Mesendoderm (in vitro differentiated cells): Measurements from ENCODE around the gene SLC2A2.

Experiments
- DNase-seq: peaks from one replicate; pipeline ENCODE4 v3.0.0; 2013
- H2AK5ac ChIP-seq: 2 replicates; pipeline ENCODE4 v1.6.1; 2013; ENCODE audit warnings: low read length, inconsistent platforms
- H2BK120ac ChIP-seq: 2 replicates; pipeline ENCODE4 v1.6.1; 2013; ENCODE audit warnings: low read depth, mild to moderate bottlenecking, low read length, moderate library complexity, mixed read lengths
- H2BK15ac ChIP-seq: replicated peaks from 2 replicates; pipeline ENCODE4 v1.6.1; 2013; ENCODE audit warnings: low read depth, mild to moderate bottlenecking, moderate library complexity
- H2BK5ac ChIP-seq: 2 replicates; pipeline ENCODE4 v1.6.1; 2013; ENCODE audit warnings: low read length, inconsistent platforms
- H3K18ac ChIP-seq: 2 replicates; pipeline ENCODE4 v1.6.1; 2013; ENCODE audit warnings: mild to moderate bottlenecking, low read length, mixed read lengths
- H3K23ac ChIP-seq: one replicate; pipeline ENCODE4 v1.6.1; 2013; ENCODE audit warnings: low read length
- H3K27ac ChIP-seq: 2 replicates; pipeline ENCODE4 v1.5.1; 2013; ENCODE audit warnings: low read depth, mild to moderate bottlenecking, inconsistent platforms, low read length, moderate library complexity
- H3K27me3 ChIP-seq: 2 replicates; pipeline ENCODE4 v1.6.1; 2013; ENCODE audit warnings: low read length, control low read depth, mild to moderate bottlenecking, inconsistent platforms; ENCODE audit not compliant: insufficient read depth, poor library complexity
- H3K36me3 ChIP-seq: 2 replicates; pipeline ENCODE4 v1.6.1; 2013; ENCODE audit warnings: low read length, inconsistent platforms; ENCODE audit not compliant: control insufficient read depth, insufficient read depth
- H3K4ac ChIP-seq: one replicate; pipeline ENCODE4 v1.6.1; 2013; ENCODE audit warnings: low read depth, mild to moderate bottlenecking, low read length, moderate library complexity
- H3K4me1 ChIP-seq: 2 replicates; pipeline ENCODE4 v1.6.1; 2013; ENCODE audit warnings: low read depth, low read length, inconsistent platforms; ENCODE audit not compliant: control insufficient read depth
- H3K4me2 ChIP-seq: 2 replicates; pipeline ENCODE4 v1.6.1; 2013; ENCODE audit warnings: low read length
- H3K4me3 ChIP-seq: 2 replicates; pipeline ENCODE4 v1.5.1; 2013; ENCODE audit warnings: mild to moderate bottlenecking, low read length
- H3K56ac ChIP-seq: one replicate; pipeline ENCODE4 v1.6.1; 2013; ENCODE audit warnings: low read length
- H3K79me1 ChIP-seq: 2 replicates; pipeline ENCODE4 v1.6.1; 2013; ENCODE audit warnings: low read length, inconsistent platforms
- H3K79me2 ChIP-seq: 2 replicates; pipeline ENCODE4 v1.6.1; 2013; ENCODE audit warnings: mild to moderate bottlenecking, low read length; ENCODE audit not compliant: control insufficient read depth, insufficient read depth
- H3K9ac ChIP-seq: 2 replicates; pipeline ENCODE4 v1.6.1; 2013; ENCODE audit warnings: low read length, inconsistent platforms
- H4K5ac ChIP-seq: one replicate; pipeline ENCODE4 v1.6.1; 2013; ENCODE audit warnings: low read length
- H4K8ac ChIP-seq: one replicate; pipeline ENCODE4 v1.6.1; 2013; ENCODE audit warnings: low read depth, mild to moderate bottlenecking, control low read depth, low read length, moderate library complexity
- WGBS: extraction: QIAGEN DNeasy Blood & Tissue Kit; methylation state at CpG from one replicate; pipeline ENCODE4 v1.1.7; 2013; ENCODE audit warnings: low lambda C conversion rate, missing lambda C conversion rate; ENCODE audit not compliant: insufficient coverage; ENCODE audit errors: extremely low coverage; 5-methylcytosine and 5-hydroxymethylcytosine counted together

Gene SLC2A2

GRCh38 chr3:171044835-171045793 lies 18.6 kb upstream of the SLC2A2 start:
- H3K27ac ChIP-seq: no peak overlapping the region

GRCh38 chr3:171044384-171044783 lies 17.9 kb upstream of the SLC2A2 start:
- Histone ChIP-seq H3K9ac (no peak overlapping the region), H3K4me1 (no peaks in the 10 kb centered on the region), H3K4ac (no peak overlapping the region), H2AK5ac (no peak overlapping the region), H3K18ac (no peak overlapping the region), H3K4me3 (no peak overlapping the region), H2BK15ac (no peak overlapping the region), H3K27ac (no peak overlapping the region), H4K5ac (no peak overlapping the region), H3K27me3 (no peaks in the 10 kb centered on the region), H3K23ac (no peak overlapping the region), H3K79me1 (no peaks in the 10 kb centered on the region), H3K4me2 (no peak overlapping the region), H3K56ac (no peak overlapping the region), H2BK120ac (no peak overlapping the region), H4K8ac (no peak overlapping the region), H3K79me2 (no peaks in the 10 kb centered on the region), H2BK5ac (no peak overlapping the region), H3K36me3 (no peaks in the 10 kb centered on the region)
- WGBS: no CpG with 5 or more reads among the region's 1 CpG
- no peak for DNase-seq

More at GRCh38 chr3:171044835-171045793, 18.6 kb upstream of the SLC2A2 start:
- no peak overlapping the region for H3K56ac ChIP-seq
- H2BK5ac ChIP-seq: no peak overlapping the region
- no peak overlapping the region for H4K5ac ChIP-seq
- H3K4me2 ChIP-seq: no peak overlapping the region
- H3K18ac ChIP-seq: no peak overlapping the region
- no peaks in the 10 kb centered on the region for H3K4me1 ChIP-seq
- no peak overlapping the region for H3K23ac ChIP-seq
- H2AK5ac ChIP-seq: no peak overlapping the region
- no peak for DNase-seq
- H3K27me3 ChIP-seq: no peaks in the 10 kb centered on the region
- H3K9ac ChIP-seq: no peak overlapping the region
- no peaks in the 10 kb centered on the region for H3K36me3 ChIP-seq
- WGBS: no CpG with 5 or more reads among the region's 14 CpGs
- no peak overlapping the region for H2BK120ac ChIP-seq
- H3K79me2 ChIP-seq: no peaks in the 10 kb centered on the region
- H3K4me3 ChIP-seq: no peak overlapping the region
- no peaks in the 10 kb centered on the region for H3K79me1 ChIP-seq
- no peak overlapping the region for H3K4ac ChIP-seq
- no peak overlapping the region for H4K8ac ChIP-seq
- no peak overlapping the region for H2BK15ac ChIP-seq

- Histone ChIP-seq H3K4me2 (no peak overlapping the region), H4K5ac (no peak overlapping the region), H2BK120ac (no peak overlapping the region), H4K8ac (no peak overlapping the region), H2AK5ac (no peak overlapping the region), H3K9ac (no peak overlapping the region), H3K27ac (no peak overlapping the region), H3K18ac (no peak overlapping the region), H3K4ac (no peak overlapping the region), H2BK5ac (no peak overlapping the region), H3K79me1 (no peaks in the 10 kb centered on the region), H3K56ac (no peak overlapping the region), H3K23ac (no peak overlapping the region), H3K27me3 (no peaks in the 10 kb centered on the region), H3K79me2 (no peaks in the 10 kb centered on the region), H3K4me3 (no peak overlapping the region), H3K4me1 (no peaks in the 10 kb centered on the region), H3K36me3 (no peaks in the 10 kb centered on the region), H2BK15ac (no peak overlapping the region)
- no peak for DNase-seq
- WGBS: no CpG with 5 or more reads among the region's 1 CpG
Measured at GRCh38 chr3:171039674-171040073, 13.2 kb upstream of the SLC2A2 start.

- Histone ChIP-seq H4K8ac (no peak overlapping the region), H3K9ac (no peak overlapping the region), H3K4me1 (no peaks in the 10 kb centered on the region), H3K18ac (no peak overlapping the region), H3K4ac (no peak overlapping the region), H2AK5ac (no peak overlapping the region), H3K4me3 (no peak overlapping the region), H2BK15ac (no peak overlapping the region), H2BK120ac (no peak overlapping the region), H3K27ac (no peak overlapping the region), H3K56ac (no peak overlapping the region), H3K79me2 (no peaks in the 10 kb centered on the region), H3K27me3 (no peaks in the 10 kb centered on the region), H3K23ac (no peak overlapping the region), H3K79me1 (no peaks in the 10 kb centered on the region), H3K36me3 (no peaks in the 10 kb centered on the region), H2BK5ac (no peak overlapping the region), H3K4me2 (no peak overlapping the region), H4K5ac (no peak overlapping the region)
- no peak for DNase-seq
- no CpG with 5 or more reads among the region's 1 CpG for WGBS
Measured at GRCh38 chr3:171038342-171038741, 11.8 kb upstream of the SLC2A2 start.

GRCh38 chr3:171028779-171029232 lies 2.3 kb upstream of the SLC2A2 start:
- Histone ChIP-seq H3K79me1 (no peaks in the 10 kb centered on the region), H3K9ac (no peak overlapping the region), H3K4me2 (no peak overlapping the region), H3K4me1 (peaks cover 3% of the 10 kb centered on the region), H3K27ac (no peak overlapping the region), H2BK5ac (no peak overlapping the region), H3K36me3 (no peaks in the 10 kb centered on the region), H3K27me3 (no peaks in the 10 kb centered on the region), H4K8ac (no peak overlapping the region), H4K5ac (no peak overlapping the region), H3K18ac (peak overlapping the region; percentile 25), H3K23ac (no peak overlapping the region), H2BK120ac (no peak overlapping the region), H3K4ac (no peak overlapping the region), H3K79me2 (no peaks in the 10 kb centered on the region), H3K56ac (no peak overlapping the region), H2AK5ac (no peak overlapping the region), H3K4me3 (no peak overlapping the region), H2BK15ac (no peak overlapping the region)
- DNase-seq: peak; percentile 79
- no CpG with 5 or more reads among the region's 8 CpGs for WGBS
